Renal pelvis (tissue), 12 donors: ENCODE results near the gene CPLANE2. TPM values are rescaled to one million over a fixed set of nuclear protein-coding genes. Genes with fewer than 3 reads are reported as not detected.
"Not testable (repeated sequence)": the region's sequence is repeated elsewhere in the genome, so short reads cannot be mapped to it uniquely, and the experiment has no call there.

Experiments used
- DNase-seq: peaks from one replicate; pipeline ENCODE4 v3.0.0-alpha.2; 2013
- long read RNA-seq, 16 experiments: transcript quantifications; one replicate each; lab custom pipeline, GENCODE V29; 2026
- polyA plus RNA-seq, 3 donors: library from polyadenylated mRNA; unstranded; fragments of 120-200 nt; gene quantifications; one replicate each; pipeline ENCODE4 v1.2.1, GENCODE V29; 2013; ENCODE audit not compliant: insufficient read length in 3 of 3

Gene CPLANE2
- polyA plus RNA-seq: 1 to 10 TPM; 5.3 to 6.3 (median 5.9) TPM
- long read RNA-seq, donor 1, partial matches to known transcripts: 0 of 1 reads
- long read RNA-seq, donor 1, other reads (novel, unspliced or antisense): 0 of 1 reads
- long read RNA-seq, donor 2, partial matches to known transcripts: 0 of 3 reads
- long read RNA-seq, donor 2, other reads (novel, unspliced or antisense): 0 of 3 reads
- long read RNA-seq, donor 3: 0 reads
- long read RNA-seq, donor 4, partial matches to known transcripts: 0 of 2 reads
- long read RNA-seq, donor 4, other reads (novel, unspliced or antisense): 0 of 2 reads
- long read RNA-seq, donor 5, partial matches to known transcripts: 0 of 3 reads
- long read RNA-seq, donor 5, other reads (novel, unspliced or antisense): 0 of 3 reads
- long read RNA-seq, donor 6, partial matches to known transcripts: 0 of 1 reads
- long read RNA-seq, donor 6, other reads (novel, unspliced or antisense): 0 of 1 reads
- long read RNA-seq, donor 7, partial matches to known transcripts: 0 of 1 reads
- long read RNA-seq, donor 7, other reads (novel, unspliced or antisense): 0 of 1 reads
- long read RNA-seq, donor 8: 0 reads
- long read RNA-seq, donor 9, partial matches to known transcripts: 0 of 4 reads
- long read RNA-seq, donor 9, other reads (novel, unspliced or antisense): 0 of 4 reads
- long read RNA-seq, donor 10, partial matches to known transcripts: 0 of 2 reads
- long read RNA-seq, donor 10, other reads (novel, unspliced or antisense): 0 of 2 reads
- long read RNA-seq, donor 11, partial matches to known transcripts: 0 of 3 reads
- long read RNA-seq, donor 11, other reads (novel, unspliced or antisense): 0 of 3 reads
- long read RNA-seq, donor 12, partial matches to known transcripts: 0 of 4 reads
- long read RNA-seq, donor 12, other reads (novel, unspliced or antisense): 0 of 4 reads
- long read RNA-seq, donor 13, partial matches to known transcripts: 0 of 2 reads
- long read RNA-seq, donor 13, other reads (novel, unspliced or antisense): 0 of 2 reads
- long read RNA-seq, donor 14: 0 reads
- long read RNA-seq, donor 15, partial matches to known transcripts: 0 of 5 reads
- long read RNA-seq, donor 15, other reads (novel, unspliced or antisense): 0 of 5 reads
- long read RNA-seq, donor 16, partial matches to known transcripts: 0 of 1 reads
- long read RNA-seq, donor 16, other reads (novel, unspliced or antisense): 0 of 1 reads

GRCh38 chr1:16236511-16237342 is at the start of gene CPLANE2:
Gene CPLANE2 (minus strand): TSS chr1:16237183. CDS start chr1:16236742, 441 bp downstream.
- peak; percentile 92 for DNase-seq

GRCh38 chr1:16286122-16286521 is 49.1 kb upstream of the CPLANE2 start:
- no peak for DNase-seq

GRCh38 chr1:16281765-16282164 is 44.8 kb upstream of the CPLANE2 start:
- no peak for DNase-seq

- no peak for DNase-seq
These were observed 42.2 kb upstream of the CPLANE2 start for GRCh38 chr1:16279186-16279585.

- no peak for DNase-seq
These were observed 39.5 kb upstream of the CPLANE2 start for GRCh38 chr1:16276302-16277030.

- no peak for DNase-seq
These were observed 38.6 kb upstream of the CPLANE2 start for GRCh38 chr1:16275591-16275990.

GRCh38 chr1:16267690-16268180 is 30.8 kb upstream of the CPLANE2 start:
- no peak for DNase-seq

GRCh38 chr1:16266411-16267118 is 29.6 kb upstream of the CPLANE2 start:
- DNase-seq: no peak

- DNase-seq: no peak
These were observed 25.1 kb upstream of the CPLANE2 start for GRCh38 chr1:16262067-16262466.

- DNase-seq: no peak
These were observed 23.8 kb upstream of the CPLANE2 start for GRCh38 chr1:16260814-16261213.

GRCh38 chr1:16258591-16259135 is 21.7 kb upstream of the CPLANE2 start:
- no peak for DNase-seq

GRCh38 chr1:16257968-16258367 is 21.0 kb upstream of the CPLANE2 start:
- DNase-seq: no peak

- not testable (repeated sequence) for DNase-seq
These were observed 20.6 kb upstream of the CPLANE2 start for GRCh38 chr1:16257556-16257955.

- no peak for DNase-seq
These were observed 19.5 kb upstream of the CPLANE2 start for GRCh38 chr1:16256478-16256877.

- DNase-seq: no peak
These were observed 17.4 kb upstream of the CPLANE2 start for GRCh38 chr1:16254263-16254928.

- no peak for DNase-seq
These were observed 16.4 kb upstream of the CPLANE2 start for GRCh38 chr1:16253332-16253922.

GRCh38 chr1:16252912-16253311 is 15.9 kb upstream of the CPLANE2 start:
- no peak for DNase-seq

- DNase-seq: no peak
These were observed 14.4 kb upstream of the CPLANE2 start for GRCh38 chr1:16251381-16251780.
